Measurements from ENCODE around the gene STK39. TPM values are rescaled to one million over a fixed set of nuclear protein-coding genes. Genes with fewer than 3 reads are reported as not detected.

STK39 gene
- total and polyA plus RNA-seq, 9 of the 15 experiments (the other 6 are each of a cell fraction or from before 2014, with no cell fraction given): 0.19 to 0.76 (median 0.51) TPM

- TF ChIP-seq CLOCK (CRISPR knock-in tag; IDR thresholded peaks at IDR 0.05; ENCODE audit: borderline replicate concordance) (no peak), SUPT5H (IDR thresholded peaks at IDR 0.05) (peak; percentile 43; the same call in 1 of the 2 replicates), C11orf30 (IDR thresholded peaks at IDR 0.05; ENCODE audit: low read depth) (no peak), CHD2 (IDR thresholded peaks at IDR 0.05; ENCODE audit: low read depth, low read length) (peak; percentile 19; the same call in 1 of the 2 replicates), ZC3H11A (IDR thresholded peaks at IDR 0.05; ENCODE audit: low read depth, low read length) (no peak), SIN3B (IDR thresholded peaks at IDR 0.05; ENCODE audit: low read depth) (no peak), CREB1 (IDR thresholded peaks at IDR 0.05) (0 out of 2 replicates have a peak, but pooled peaks have one; percentile 6), CREB1 (CRISPR knock-in tag; IDR thresholded peaks at IDR 0.05) (no peak), POLR2AphosphoS2 (IDR thresholded peaks at IDR 0.05; ENCODE audit: low read length) (peak; percentile 36; the same call in 1 of the 2 replicates), ZNF277 (CRISPR knock-in tag; IDR thresholded peaks at IDR 0.05; ENCODE audit: borderline replicate concordance) (no peak), TFAM (CRISPR knock-in tag; conservative IDR thresholded peaks at IDR 0.05) (no peak), POLR2A (conservative IDR thresholded peaks at IDR 0.05) (peak; percentile 60), MAFG (tag; conservative IDR thresholded peaks at IDR 0.05) (no peak), ZNF445 (CRISPR knock-in tag; IDR thresholded peaks at IDR 0.05; ENCODE audit: low read depth) (0 out of 2 replicates have a peak, but pooled peaks have one; percentile 14), ETV6 (IDR thresholded peaks at IDR 0.05; ENCODE audit: borderline replicate concordance in 1 of 2, low read depth in 2 of 2, low read length in 1 of 2) (no peak), ETV6 (CRISPR knock-in tag; IDR thresholded peaks at IDR 0.05; ENCODE audit: borderline replicate concordance) (no peak), SNIP1 (IDR thresholded peaks at IDR 0.05; ENCODE audit: low read depth) (no peak), TRIM28 (IDR thresholded peaks at IDR 0.05) (peak; percentile 73), YBX1 (IDR thresholded peaks at IDR 0.05) (no peak)
- TF ChIP-seq, protein P1, sequence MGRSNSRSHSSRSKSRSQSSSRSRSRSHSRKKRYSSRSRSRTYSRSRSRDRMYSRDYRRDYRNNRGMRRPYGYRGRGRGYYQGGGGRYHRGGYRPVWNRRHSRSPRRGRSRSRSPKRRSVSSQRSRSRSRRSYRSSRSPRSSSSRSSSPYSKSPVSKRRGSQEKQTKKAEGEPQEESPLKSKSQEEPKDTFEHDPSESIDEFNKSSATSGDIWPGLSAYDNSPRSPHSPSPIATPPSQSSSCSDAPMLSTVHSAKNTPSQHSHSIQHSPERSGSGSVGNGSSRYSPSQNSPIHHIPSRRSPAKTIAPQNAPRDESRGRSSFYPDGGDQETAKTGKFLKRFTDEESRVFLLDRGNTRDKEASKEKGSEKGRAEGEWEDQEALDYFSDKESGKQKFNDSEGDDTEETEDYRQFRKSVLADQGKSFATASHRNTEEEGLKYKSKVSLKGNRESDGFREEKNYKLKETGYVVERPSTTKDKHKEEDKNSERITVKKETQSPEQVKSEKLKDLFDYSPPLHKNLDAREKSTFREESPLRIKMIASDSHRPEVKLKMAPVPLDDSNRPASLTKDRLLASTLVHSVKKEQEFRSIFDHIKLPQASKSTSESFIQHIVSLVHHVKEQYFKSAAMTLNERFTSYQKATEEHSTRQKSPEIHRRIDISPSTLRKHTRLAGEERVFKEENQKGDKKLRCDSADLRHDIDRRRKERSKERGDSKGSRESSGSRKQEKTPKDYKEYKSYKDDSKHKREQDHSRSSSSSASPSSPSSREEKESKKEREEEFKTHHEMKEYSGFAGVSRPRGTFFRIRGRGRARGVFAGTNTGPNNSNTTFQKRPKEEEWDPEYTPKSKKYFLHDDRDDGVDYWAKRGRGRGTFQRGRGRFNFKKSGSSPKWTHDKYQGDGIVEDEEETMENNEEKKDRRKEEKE (IDR thresholded peaks at IDR 0.05; ENCODE audit: borderline replicate concordance in 1 of 2, control insufficient read depth in 1 of 2, low read depth in 2 of 2, low read length in 1 of 2): no peak
Observed at GRCh38 chr2:167933097-167933814, 314.1 kb downstream of the STK39 start (continued).

Data from K562 (cell line).